Astrocyte (in vitro differentiated cells and primary cell): ENCODE measurements around the gene RCC2.

Experiments
- EZH2 ChIP-seq: IDR thresholded peaks from 2 replicates; pipeline ENCODE4 v1.6.1; 2012; ENCODE audit warnings: mild to moderate bottlenecking, low read length, inconsistent platforms; ENCODE audit not compliant: insufficient read depth
- TF ChIP-seq, protein P1 (sequence below): IDR thresholded peaks from 2 replicates; pipeline ENCODE4 v1.5.1; 2011; ENCODE audit warnings: low read depth, mild to moderate bottlenecking, inconsistent platforms, low read length, moderate library complexity; ENCODE audit not compliant: insufficient read depth

DNA sequence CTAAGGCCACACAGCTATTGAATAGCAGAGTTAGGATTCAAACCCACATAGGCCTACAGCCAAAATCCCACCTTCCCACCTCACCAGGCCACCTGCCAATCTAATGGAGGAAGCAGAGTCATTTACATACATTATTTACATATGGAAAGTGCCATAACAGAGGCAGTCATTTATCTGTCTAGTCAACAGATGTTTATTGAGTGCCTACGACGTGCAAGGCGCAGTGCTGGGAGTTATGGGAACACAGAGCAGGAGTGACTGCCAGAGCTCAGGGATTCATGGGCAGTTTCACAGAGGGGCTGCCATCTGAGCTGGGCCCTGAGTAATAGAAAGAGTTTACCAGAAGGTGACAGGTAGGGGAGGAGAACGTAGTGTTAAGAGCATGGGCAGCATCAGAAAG is 77.8 kb downstream of the RCC2 start:
- no peak for TF ChIP-seq EZH2
- TF ChIP-seq, protein P1, sequence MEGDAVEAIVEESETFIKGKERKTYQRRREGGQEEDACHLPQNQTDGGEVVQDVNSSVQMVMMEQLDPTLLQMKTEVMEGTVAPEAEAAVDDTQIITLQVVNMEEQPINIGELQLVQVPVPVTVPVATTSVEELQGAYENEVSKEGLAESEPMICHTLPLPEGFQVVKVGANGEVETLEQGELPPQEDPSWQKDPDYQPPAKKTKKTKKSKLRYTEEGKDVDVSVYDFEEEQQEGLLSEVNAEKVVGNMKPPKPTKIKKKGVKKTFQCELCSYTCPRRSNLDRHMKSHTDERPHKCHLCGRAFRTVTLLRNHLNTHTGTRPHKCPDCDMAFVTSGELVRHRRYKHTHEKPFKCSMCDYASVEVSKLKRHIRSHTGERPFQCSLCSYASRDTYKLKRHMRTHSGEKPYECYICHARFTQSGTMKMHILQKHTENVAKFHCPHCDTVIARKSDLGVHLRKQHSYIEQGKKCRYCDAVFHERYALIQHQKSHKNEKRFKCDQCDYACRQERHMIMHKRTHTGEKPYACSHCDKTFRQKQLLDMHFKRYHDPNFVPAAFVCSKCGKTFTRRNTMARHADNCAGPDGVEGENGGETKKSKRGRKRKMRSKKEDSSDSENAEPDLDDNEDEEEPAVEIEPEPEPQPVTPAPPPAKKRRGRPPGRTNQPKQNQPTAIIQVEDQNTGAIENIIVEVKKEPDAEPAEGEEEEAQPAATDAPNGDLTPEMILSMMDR = no peak
